GM19351 (cell line): ENCODE measurements around the gene DNAJC4.

Experiments
- ATAC-seq: cut with Tn5 transposase; IDR thresholded peaks from one replicate; pipeline ENCODE4 v1.9.1; 2021; ENCODE audit warnings: mild to moderate bottlenecking, moderate library complexity; ENCODE audit not compliant: unreplicated experiment

DNAJC4 gene

DNA sequence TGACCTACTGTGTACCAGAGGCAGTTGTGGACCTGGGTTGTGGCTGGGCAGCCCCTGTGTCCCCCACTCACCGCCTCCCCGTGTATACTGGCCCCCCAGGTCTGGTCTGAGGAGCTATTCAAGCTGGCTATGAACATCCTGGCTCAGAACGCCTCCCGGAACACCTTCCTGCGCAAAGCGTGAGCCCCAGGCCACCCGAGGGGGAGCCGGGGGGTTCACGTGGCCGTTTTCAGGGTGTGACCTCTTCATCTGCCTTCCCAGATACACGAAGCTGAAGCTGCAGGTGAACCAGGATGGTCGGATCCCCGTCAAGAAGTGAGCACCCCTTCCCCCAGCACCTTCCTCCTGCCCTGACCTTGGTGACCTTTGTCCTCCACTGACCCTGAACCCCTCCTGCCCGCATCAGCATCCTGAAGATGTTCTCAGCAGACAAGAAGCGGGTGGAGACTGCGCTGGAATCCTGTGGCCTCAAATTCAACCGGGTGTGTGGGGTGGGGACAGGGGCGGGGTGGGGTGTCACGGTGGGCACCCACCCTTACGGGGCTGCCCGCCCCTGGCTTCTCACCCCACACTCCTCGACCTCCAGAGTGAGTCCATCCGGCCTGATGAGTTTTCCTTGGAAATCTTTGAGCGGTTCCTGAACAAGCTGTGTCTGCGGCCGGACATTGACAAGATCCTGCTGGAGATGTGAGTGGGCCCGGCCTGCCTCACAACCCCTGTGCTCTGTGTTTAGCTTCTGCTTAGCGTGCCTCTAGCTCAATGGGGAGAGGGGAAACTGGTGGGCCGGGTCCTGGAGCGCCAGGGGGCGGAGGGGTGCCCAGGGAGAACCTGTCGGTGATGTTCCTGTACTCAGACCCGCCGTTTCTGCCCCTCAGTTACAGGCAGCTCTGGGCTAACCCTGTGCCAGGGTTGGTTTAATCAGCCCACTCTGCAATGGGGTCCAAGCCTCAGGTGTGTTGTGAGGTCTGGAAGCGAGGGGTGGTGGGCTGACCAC lies 25.1 kb downstream of the DNAJC4 start:
- no peak for ATAC-seq

DNA sequence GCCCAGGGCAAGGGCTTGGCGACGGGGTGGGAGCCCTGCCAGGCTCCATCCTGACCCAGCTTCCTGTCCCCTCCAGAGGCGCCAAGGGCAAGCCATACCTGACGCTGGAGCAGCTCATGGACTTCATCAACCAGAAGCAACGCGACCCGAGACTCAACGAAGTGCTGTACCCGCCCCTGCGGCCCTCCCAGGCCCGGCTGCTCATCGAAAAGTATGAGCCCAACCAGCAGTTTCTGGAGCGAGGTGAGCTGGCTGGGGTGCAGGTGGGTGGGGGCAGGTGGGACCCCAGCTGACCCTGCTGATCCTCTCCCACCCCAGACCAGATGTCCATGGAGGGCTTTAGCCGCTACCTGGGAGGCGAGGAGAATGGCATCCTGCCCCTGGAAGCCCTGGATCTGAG lies 26.0 kb downstream of the DNAJC4 start:
- no peak for ATAC-seq

DNA sequence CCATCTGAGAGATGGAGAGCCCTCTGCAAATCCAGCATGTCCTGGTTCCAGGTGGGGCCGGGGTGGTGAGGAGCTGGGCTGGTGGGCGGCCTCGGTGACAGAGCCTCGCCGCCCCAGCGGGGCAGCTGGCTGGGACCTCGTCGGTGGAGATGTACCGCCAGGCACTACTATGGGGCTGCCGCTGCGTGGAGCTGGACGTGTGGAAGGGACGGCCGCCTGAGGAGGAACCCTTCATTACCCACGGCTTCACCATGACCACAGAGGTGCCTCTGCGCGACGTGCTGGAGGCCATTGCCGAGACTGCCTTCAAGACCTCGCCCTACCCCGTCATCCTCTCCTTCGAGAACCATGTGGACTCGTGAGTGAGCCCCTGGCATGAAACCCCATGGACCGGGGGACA lies 28.0 kb downstream of the DNAJC4 start:
- ATAC-seq = no peak

DNA sequence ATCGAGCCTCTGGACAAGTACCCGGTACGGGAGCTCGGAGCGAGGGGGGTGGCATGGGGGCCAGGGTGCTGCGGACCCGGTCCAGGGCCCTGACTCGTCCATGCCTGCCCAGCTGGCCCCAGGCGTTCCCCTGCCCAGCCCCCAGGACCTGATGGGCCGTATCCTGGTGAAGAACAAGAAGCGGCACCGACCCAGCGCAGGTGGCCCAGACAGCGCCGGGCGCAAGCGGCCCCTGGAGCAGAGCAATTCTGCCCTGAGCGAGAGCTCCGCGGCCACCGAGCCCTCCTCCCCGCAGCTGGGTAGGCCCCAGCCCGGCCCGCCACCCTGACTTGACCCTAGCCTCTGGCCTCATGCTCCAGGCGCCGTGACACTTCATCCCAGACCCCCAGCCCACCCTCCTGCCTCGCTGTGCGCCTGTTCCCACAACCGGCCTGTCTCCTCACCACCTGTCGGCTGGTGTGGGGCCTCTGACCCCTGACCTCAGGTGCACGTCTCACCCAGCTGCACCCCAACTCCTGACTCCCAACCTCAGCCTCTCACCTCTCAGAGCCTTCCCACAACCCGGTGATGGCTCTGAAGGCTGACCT lies 28.7 kb downstream of the DNAJC4 start:
- no peak for ATAC-seq

DNA sequence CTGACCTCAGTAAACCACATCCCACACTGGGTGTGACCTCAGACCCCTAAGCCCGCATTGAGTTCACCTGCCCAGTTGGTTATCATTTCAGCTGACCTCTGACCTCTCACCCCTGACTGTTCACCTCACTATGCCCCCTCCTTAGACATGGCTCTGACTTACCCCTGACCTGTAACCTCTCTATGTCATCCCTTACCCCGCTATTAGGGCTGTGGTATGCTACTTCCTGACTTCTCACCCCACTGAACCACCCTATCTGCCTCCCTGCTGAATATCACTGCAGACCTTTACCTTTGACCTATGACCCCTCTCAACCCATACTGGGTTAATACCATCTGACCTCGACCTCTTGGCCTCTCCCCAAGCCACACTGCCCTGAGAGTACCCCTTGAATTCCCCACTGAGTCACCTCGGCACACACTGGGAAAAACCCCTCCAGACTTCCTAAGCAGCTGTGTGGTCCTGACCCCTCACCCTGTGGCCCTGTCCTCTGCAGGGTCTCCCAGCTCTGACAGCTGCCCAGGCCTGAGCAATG lies 29.3 kb downstream of the DNAJC4 start:
- ATAC-seq = no peak

DNA sequence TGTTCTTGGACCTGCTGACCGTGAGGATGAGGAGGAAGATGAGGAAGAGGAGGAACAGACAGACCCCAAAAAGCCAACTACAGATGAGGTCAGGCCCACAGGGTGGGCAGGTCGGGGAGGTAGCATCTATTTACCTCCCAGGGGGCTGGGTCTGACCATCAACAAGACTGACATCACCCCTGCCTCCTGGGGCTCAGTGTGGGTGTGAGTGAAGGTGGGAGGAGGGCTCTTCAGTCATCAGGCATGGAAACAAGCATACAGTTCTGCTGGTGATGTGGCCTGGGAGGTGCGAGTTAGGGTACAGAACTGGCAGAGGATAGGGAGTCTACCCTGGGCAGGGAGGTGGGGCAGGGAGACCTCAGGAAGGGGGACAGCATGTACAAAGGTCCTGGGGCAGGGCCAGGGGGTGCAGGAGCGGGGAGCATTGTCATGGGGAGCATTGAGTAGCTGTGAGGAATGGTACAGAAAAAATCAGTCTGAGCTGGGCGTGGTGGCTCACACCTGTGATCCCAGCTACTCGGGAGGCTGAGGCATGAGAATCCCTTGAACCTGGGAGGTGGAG lies 29.9 kb downstream of the DNAJC4 start:
- ATAC-seq = no peak

DNA sequence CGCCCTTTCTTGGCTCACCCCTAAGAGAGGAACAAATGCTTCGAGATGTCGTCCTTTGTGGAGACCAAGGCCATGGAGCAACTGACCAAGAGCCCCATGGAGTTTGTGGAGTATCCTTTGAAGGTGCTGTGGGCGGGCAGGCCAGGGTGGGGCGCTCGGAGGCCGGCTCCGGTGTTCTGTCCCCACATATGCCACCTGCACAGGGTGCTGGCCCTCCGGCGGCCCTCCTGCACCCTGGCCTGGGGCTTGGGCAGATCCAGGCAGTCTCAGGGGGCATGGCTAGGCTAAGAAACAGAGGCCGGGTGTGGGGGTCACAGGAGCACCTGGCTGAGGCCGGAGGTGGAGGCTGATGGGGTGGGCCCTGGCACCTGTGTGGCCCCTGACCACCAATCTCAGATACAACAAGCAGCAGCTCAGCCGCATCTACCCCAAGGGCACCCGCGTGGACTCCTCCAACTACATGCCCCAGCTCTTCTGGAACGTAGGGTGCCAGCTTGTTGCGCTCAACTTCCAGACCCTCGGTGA lies 31.3 kb downstream of the DNAJC4 start:
- no peak for ATAC-seq

DNA sequence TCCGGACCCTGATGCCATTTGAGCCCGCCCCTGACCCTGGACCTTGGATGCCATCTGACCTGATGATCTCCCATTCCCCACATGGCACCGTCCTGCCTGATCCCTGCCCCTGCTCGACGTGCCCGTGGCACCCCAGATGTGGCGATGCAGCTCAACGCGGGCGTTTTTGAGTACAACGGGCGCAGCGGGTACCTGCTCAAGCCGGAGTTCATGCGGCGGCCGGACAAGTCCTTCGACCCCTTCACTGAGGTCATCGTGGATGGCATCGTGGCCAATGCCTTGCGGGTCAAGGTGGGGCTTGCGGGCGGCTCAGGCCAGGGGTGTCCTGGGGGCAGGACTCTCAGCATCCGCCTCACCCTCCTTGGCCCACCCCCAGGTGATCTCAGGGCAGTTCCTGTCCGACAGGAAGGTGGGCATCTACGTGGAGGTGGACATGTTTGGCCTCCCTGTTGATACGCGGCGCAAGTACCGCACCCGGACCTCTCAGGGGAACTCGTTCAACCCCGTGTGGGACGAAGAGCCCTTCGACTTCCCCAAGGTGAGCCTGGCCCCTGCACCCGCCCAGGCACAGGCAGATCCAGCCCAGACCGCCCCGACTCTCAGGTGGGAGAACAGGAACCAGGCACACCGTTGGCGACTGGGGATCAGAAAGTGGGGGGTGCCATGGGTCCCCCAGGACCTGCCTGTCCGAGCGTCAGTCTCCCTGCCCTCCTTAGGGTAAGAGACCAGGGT lies 32.1 kb downstream of the DNAJC4 start:
- no peak for ATAC-seq

DNA sequence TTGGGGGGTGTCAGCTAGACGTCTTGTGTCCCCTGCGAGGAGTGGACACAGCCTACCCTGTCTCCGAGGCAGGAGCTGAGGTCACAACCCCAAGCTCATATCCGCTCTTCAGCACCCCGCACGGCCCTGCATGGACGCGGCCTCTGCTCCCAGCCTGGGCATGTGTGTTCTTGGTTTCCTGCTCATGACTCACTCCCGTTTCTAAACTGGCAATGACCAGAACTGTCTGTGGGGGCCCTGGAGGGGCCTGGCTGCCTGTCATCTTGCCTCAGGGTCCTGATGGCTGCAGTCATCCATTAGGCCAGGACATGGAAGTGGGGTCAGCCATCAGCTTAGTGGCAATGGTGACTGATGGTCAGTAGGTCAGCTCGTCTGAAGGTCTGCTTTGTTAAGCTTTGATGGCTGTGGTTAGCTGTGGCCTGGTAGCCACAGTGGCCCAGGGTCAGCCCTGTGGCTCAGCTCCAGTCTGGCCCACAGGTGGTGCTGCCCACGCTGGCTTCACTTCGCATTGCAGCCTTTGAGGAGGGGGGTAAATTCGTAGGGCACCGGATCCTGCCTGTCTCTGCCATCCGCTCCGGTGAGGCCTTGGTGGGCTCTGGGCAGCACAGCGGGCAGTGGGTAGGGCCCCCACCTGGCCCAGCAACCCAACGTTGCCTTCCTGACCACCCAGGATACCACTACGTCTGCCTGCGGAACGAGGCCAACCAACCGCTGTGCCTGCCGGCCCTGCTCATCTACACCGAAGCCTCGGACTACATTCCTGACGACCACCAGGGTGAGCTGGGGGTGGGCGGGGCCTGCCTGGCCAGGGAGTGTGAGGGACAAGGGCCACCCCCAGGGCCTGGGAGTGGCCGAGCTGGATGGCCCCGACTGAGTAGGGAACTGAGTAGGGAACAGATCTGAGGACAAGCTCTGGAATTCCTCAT lies 32.9 kb downstream of the DNAJC4 start:
- ATAC-seq = no peak

DNA sequence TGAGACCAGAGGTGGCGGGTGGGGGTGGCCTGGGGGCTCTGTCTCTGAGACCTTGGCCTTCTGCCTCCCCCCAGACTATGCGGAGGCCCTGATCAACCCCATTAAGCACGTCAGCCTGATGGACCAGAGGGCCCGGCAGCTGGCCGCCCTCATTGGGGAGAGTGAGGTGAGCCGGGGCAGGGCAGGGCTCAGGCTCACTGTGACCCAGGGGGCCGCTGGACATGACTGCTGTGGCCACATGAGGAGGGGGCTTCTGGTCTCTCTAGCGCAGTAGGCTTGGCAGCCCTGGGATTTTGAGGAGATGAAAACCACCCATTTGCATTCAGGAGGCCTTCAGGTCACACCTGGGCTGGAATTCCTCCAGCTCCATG lies 33.6 kb downstream of the DNAJC4 start:
- no peak for ATAC-seq

DNA sequence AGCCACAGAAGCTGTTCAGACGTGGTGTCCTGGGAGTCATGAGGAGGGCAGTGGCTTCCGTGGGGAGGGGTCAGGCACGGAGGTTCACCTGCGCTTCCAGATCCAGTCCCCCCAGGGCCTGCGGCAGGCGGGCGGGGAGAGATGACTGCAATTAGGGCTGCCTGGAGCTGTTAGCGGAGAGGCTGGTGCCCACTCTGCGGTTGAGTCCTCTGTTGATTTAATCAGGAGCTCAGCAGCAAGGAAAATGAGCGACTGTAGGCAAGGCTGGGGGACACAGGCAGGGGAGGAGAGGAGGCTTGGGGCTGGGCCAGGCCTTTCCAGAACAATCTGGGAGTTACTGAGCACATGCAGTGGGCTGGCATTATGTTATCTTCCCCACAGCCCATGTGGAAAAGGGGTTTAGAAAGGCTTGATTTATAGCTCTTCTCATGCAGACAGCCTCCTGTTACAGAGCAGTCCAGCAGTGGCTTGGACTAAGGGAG lies 34.1 kb downstream of the DNAJC4 start:
- ATAC-seq = no peak

DNA sequence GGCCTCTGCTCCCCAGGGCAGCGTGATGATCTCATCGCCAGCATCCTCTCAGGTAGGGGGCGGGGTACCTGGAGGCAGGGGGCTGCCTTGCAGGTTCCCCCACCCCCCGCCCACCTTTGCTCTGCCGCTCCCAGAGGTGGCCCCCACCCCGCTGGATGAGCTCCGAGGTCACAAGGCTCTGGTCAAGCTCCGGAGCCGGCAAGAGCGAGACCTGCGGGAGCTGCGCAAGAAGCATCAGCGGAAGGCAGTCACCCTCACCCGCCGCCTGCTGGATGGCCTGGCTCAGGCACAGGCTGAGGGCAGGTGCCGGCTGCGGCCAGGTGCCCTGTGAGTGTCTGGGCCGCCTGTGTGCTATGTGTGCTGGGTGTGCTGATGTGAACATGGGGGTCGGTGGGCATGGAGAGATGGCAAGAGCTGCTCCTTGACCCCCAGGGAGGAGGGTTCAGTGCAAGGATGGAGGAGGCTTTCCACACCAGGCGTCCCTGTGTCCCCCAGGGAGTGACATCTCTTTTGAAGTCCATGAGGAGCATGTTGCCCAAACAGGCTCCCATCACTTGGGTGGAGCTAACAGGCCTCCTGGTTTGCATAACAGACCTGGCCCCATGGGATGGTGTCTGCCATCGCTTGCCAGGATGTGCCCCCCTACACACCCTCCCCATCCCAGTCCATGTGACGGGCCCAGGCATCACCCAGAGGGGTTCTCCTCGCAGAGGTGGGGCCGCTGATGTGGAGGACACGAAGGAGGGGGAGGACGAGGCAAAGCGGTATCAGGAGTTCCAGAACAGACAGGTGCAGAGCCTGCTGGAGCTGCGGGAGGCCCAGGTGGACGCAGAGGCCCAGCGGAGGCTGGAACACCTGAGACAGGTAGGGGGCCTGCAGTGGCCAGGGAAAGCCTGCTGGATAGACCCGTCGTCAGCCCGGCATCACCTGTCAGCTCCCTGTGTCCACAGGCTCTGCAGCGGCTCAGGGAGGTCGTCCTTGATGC lies 35.1 kb downstream of the DNAJC4 start:
- ATAC-seq = no peak

DNA sequence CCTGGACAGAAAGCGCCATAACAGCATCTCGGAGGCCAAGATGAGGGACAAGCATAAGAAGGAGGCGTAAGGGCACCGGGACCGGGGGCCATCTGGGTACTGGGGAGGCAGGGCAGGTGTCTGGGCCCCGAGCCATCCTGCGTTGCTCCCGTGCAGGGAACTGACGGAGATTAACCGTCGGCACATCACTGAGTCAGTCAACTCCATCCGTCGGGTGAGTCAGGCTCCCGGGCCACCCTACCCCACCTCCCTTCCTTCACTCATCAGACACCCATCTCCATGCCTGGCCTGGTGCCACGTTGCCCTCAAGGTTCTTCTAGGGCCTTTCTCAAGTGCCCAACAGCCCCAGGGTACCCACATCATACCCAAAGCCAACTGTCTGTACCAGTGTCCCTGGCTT lies 36.0 kb downstream of the DNAJC4 start:
- ATAC-seq = no peak

DNA sequence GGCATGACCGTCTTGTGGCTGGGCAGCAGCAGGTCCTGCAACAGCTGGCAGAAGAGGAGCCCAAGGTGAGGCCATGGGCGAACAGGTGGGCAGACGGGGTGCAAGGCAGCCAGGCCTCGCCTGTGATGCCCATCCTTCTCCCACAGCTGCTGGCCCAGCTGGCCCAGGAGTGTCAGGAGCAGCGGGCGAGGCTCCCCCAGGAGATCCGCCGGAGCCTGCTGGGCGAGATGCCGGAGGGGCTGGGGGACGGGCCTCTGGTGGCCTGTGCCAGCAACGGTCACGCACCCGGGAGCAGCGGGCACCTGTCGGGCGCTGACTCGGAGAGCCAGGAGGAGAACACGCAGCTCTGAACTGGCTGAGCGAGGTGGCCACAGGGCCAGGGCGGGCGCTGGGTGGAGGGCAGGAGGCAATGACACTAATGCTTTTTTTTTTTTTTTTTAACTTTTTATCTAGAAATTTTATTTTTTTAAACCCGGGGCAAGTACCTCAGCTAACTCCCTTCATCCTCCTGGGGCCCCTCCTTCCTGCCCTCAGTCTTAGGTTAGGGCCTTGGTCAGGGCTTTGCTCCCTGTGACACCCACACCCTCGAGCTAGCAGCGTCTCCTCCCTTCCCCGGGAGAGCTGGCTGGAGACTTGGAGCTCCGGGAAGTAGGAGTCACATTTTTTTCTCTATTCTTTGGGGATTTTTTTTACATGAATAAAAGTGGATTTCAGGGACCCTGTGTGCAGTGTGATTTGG lies 37.0 kb downstream of the DNAJC4 start:
- no peak for ATAC-seq

DNA sequence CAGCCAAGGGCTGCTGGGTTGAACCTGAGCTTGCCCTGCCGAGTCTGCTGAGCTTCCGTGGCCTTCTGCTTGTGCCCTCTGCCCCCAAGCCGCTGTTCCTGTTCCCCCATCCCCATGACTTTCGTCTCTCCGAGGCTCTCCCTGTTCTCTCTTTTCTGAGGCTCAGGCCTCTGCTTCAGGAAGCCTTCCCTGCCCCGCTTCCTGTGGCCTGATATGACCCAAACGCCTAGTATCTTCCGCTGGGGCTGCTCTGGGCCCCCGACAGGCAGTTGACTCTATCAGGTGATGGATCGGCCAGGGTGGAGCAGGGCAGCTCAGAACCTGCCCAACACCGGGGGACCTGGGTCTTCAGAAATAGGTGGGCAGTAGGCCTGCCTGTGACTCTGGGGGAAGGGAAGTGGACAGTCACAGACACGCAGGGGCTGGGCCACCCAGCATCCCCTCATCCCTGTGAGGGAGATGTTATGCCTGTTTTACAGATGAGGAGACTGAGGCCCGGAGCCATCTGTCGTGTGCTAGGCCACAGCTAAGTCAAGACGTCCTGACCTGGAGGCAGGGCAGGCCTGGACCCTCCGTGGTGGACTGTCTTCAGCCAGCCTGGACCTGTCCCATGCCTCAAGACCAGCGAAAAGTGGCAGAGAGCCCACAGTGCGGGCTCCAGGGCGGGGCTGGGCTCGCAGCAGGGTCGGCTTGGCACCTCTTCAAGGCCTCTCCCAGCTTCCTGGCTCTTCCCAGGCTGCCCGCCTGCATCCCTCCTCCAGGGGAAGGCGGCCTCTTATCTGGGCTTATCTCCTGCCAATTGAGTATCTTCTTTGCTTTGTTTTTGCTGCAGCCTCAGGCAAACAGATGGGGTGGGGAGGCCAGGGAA lies 37.9 kb downstream of the DNAJC4 start:
- no peak for ATAC-seq

DNA sequence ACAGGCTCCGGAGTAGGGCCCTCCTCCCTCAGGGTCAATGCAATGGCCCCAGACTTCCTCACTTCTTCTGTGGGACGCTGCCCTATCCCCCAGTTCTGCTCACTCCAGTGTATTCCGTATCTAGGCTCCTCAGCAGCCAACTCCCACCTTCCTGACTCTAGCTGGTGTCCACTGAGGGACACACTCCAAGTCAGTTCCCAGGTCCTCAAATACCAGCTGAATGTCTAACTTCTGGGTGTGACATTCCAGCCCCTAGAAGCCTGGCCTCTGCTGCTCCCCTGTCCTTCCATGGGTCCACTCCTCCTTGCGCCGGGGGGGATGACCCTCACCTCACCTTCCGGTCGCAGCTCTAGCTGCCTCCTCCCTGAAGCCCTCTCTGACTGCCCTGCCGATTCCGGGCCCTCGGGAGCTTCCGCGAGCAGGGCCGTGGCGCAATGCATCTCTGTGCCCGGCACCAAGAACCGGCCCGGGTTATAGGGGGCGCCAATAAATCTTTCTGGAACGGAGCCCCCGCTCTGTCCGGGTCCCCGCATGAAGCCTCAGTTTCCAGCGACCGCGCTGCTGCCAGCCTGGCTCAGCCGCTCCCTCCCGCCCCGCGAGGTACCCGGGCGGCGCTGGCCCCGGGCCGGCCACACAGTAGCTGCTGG lies 38.7 kb downstream of the DNAJC4 start:
- ATAC-seq = peak; percentile 9
